B cell (primary cell): ENCODE results near the gene MC2R. TPM values are rescaled to one million over a fixed set of nuclear protein-coding genes. Genes with fewer than 3 reads are reported as not detected.

Experiments used
- ATAC-seq: fragments of 200-7000 bp; cut with Tn5 transposase; one replicate; pipeline ENCODE4 v1.10.0; 2021; ENCODE audit warnings: low read depth, mild to moderate bottlenecking, moderate number of reproducible peaks, moderate library complexity
- CTCF ChIA-PET: fragments of 350-600 bp; sonication (Branson Sonifier 250); formaldehyde crosslinking; loops from one replicate; lab custom pipeline; 2021; ENCODE audit warnings: antibody characterized with exemption, inconsistent platforms; lab: Charles Lee
- POLR2A ChIA-PET: fragments of 350-600 bp; sonication (Branson Sonifier 250); formaldehyde crosslinking; loops from one replicate; lab custom pipeline; 2021; ENCODE audit warnings: antibody characterized with exemption; lab: Charles Lee
- DNase-seq: peaks from one replicate; pipeline ENCODE4 v3.0.0; 2013
- H2AFZ ChIP-seq: 2 replicates; pipeline ENCODE4 v1.6.1; 2012; ENCODE audit warnings: mild to moderate bottlenecking, low read depth, low read length; ENCODE audit not compliant: insufficient read depth, poor library complexity, severe bottlenecking
- H3K27ac ChIP-seq, 2 donors: 1 replicate in 1 of 2; 2 replicates in 1 of 2; pipeline ENCODE4 v1.5.1; 2012 to 2013; ENCODE audit warnings: low read length in 2 of 2, mild to moderate bottlenecking in 2 of 2, moderate library complexity in 1 of 2
- H3K27me3 ChIP-seq, 4 experiments: fragments of 200-600 bp in 1 of 4; sonication (generic) in 1 of 4; replicated peaks in 1 of 4; 1 replicate in 2 of 4; 2 replicates in 2 of 4; pipeline versions ENCODE4 v1.6.1 to v1.7.0; 2013 to 2016; ENCODE audit warnings: low read length in 3 of 4, mild to moderate bottlenecking in 2 of 4, mixed read lengths in 1 of 4, moderate library complexity in 1 of 4; ENCODE audit not compliant: insufficient read depth in 4 of 4, control insufficient read depth in 3 of 4; ENCODE audit errors: control extremely low read depth in 1 of 4
- H3K36me3 ChIP-seq, 2 experiments: replicated peaks in 1 of 2; 1 replicate in 1 of 2; 2 replicates in 1 of 2; pipeline versions ENCODE4 v1.6.1 to v1.7.1; 2013; ENCODE audit warnings: low read length in 1 of 2; ENCODE audit not compliant: insufficient read depth in 2 of 2, control insufficient read depth in 1 of 2; ENCODE audit errors: control extremely low read depth in 1 of 2, extremely low read depth in 1 of 2
- H3K4me1 ChIP-seq, 2 donors: fragments of 200-600 bp in 1 of 2; sonication (generic) in 1 of 2; 1 replicate in 1 of 2; 2 replicates in 1 of 2; pipeline versions ENCODE4 v1.5.1 to v1.6.1; 2013 to 2017; ENCODE audit warnings: low read length in 2 of 2; ENCODE audit not compliant: control insufficient read depth in 2 of 2, insufficient read depth in 2 of 2
- H3K4me2 ChIP-seq: replicated peaks from 2 replicates; pipeline ENCODE3; 2012; ENCODE audit warnings: mild to moderate bottlenecking, low read depth, low read length; ENCODE audit not compliant: poor library complexity, severe bottlenecking
- H3K4me3 ChIP-seq, 5 experiments: fragments of 200-600 bp in 1 of 5; sonication (generic) in 1 of 5; 1 replicate in 3 of 5; 2 replicates in 2 of 5; pipeline versions ENCODE4 v1.5.1 to v1.7.0; 2011 to 2016; ENCODE audit warnings: low read length in 4 of 5, mild to moderate bottlenecking in 4 of 5, low read depth in 2 of 5, control low read depth in 1 of 5, moderate library complexity in 1 of 5; ENCODE audit not compliant: insufficient read depth in 1 of 5; ENCODE audit errors: control extremely low read depth in 1 of 5, extremely low read depth in 1 of 5
- H3K79me2 ChIP-seq: fragments of 200-600 bp; sonication (generic); one replicate; pipeline ENCODE4 v1.6.0; 2016; ENCODE audit warnings: low read length; ENCODE audit not compliant: control insufficient read depth, insufficient read depth
- H3K9ac ChIP-seq: fragments of 200-600 bp; sonication (generic); 2 replicates; pipeline ENCODE4 v1.6.1; 2017; ENCODE audit warnings: mild to moderate bottlenecking, low read length, moderate library complexity
- H3K9me3 ChIP-seq, 3 donors: one replicate each; pipeline versions ENCODE4 v1.6.1 to v1.7.1; 2013; ENCODE audit warnings: low read length in 2 of 3; ENCODE audit not compliant: control insufficient read depth in 2 of 3, insufficient read depth in 1 of 3; ENCODE audit errors: control extremely low read depth in 1 of 3
- H4K20me1 ChIP-seq: 2 replicates; pipeline ENCODE4 v1.6.0; 2012; ENCODE audit warnings: mild to moderate bottlenecking, low read length; ENCODE audit not compliant: insufficient read depth, control insufficient read depth, poor library complexity, severe bottlenecking
- H3K27ac Mint-ChIP-seq: one replicate; pipeline ENCODE4 v1.8.0; 2021; ENCODE audit warnings: mixed read lengths
- H3K27me3 Mint-ChIP-seq: one replicate; pipeline ENCODE4 v1.8.0; 2021; ENCODE audit warnings: mixed read lengths
- H3K4me1 Mint-ChIP-seq: one replicate; pipeline ENCODE4 v1.8.0; 2021; ENCODE audit warnings: mixed read lengths
- H3K4me3 Mint-ChIP-seq: one replicate; pipeline ENCODE4 v1.8.0; 2021; ENCODE audit warnings: mixed read lengths
- H3K9me3 Mint-ChIP-seq: one replicate; pipeline ENCODE4 v1.8.0; 2022; ENCODE audit warnings: mixed read lengths; ENCODE audit not compliant: insufficient read depth
- CTCF ChIP-seq: fragments of 200-600 bp; IDR thresholded peaks from one replicate; pipeline ENCODE4 v1.8.0; 2022; ENCODE audit warnings: antibody characterized with exemption, mild to moderate bottlenecking
- EZH2 ChIP-seq: IDR thresholded peaks from 2 replicates; pipeline ENCODE4 v1.6.1; 2012; ENCODE audit warnings: borderline replicate concordance, low read depth, mild to moderate bottlenecking, moderate library complexity, low read length; ENCODE audit not compliant: insufficient read depth, poor library complexity, severe bottlenecking
- WGBS: methylation state at CpG from one replicate; pipeline ENCODE4 v1.1.5; 2013; ENCODE audit warnings: missing lambda C conversion rate; ENCODE audit not compliant: insufficient coverage; 5-methylcytosine and 5-hydroxymethylcytosine counted together
- intact Hi-C: fragments of 100-400 bp; cut with micrococcal nuclease; formaldehyde crosslinking; loops from one replicate; pipeline ENCODE4 v1.10.0; 2022
- polyA plus RNA-seq: library from polyadenylated mRNA; depleted of rRNA; stranded (reverse); fragments of >200 nt; gene quantifications from 2 replicates; pipeline ENCODE4 v1.2.3, GENCODE V29; 2012
- total RNA-seq, 2 donors: library from RNA; stranded (reverse); fragments of 120-200 nt in 1 of 2; gene quantifications; 1 replicate in 1 of 2; 2 replicates in 1 of 2; pipeline versions ENCODE4 v1.2.3 to v1.2.4, GENCODE V29; 2013 to 2022

Gene MC2R
- total and polyA plus RNA-seq, 2 donors (not counting 1 experiment from before 2014, with no cell fraction given) = not detected

- CTCF ChIA-PET = no interaction called here
- H3K4me1 Mint-ChIP-seq = no peaks in the 10 kb centered on the region
- no peak overlapping the region for H3K4me3 Mint-ChIP-seq
- Histone ChIP-seq H3K79me2 (no peaks in the 10 kb centered on the region), H3K27me3 (peaks cover 0 to 7% (median 0%) of the 10 kb centered on the region in 4 experiments), H3K4me2 (no peak overlapping the region), H3K4me1 (no peaks in the 10 kb centered on the region), H4K20me1 (no peaks in the 10 kb centered on the region), H2AFZ (no peak overlapping the region), H3K27ac (no peak overlapping the region), H3K9me3 (peaks cover 0 to 2% (median 0%) of the 10 kb centered on the region in 3 donors), H3K9ac (no peak overlapping the region), H3K36me3 (no peaks in the 10 kb centered on the region), H3K4me3 (no peak overlapping the region)
- DNase-seq (no peak), ATAC-seq (no peak)
- H3K27ac Mint-ChIP-seq = no peak overlapping the region
- POLR2A ChIA-PET = no interaction called here
- no peaks in the 10 kb centered on the region for H3K9me3 Mint-ChIP-seq
- TF ChIP-seq CTCF (no peak), EZH2 (no peak)
- H3K27me3 Mint-ChIP-seq = peaks cover 10% of the 10 kb centered on the region
- intact Hi-C loops = no loop called here
- 81% methylated on average over 2 of the region's 4 CpGs for WGBS
These were observed 38.2 kb downstream of the MC2R start for GRCh38 chr18:13877157-13877556.

GRCh38 chr18:13874558-13874957 is 40.8 kb downstream of the MC2R start:
- no peak overlapping the region for H3K27ac ChIP-seq
- ChIA-PET CTCF (no interaction called here), POLR2A (no interaction called here)
- H3K9ac ChIP-seq = no peak overlapping the region
- intact Hi-C loops = no loop called here
- no peaks in the 10 kb centered on the region for H3K79me2 ChIP-seq
- Mint-ChIP-seq H3K9me3 (no peaks in the 10 kb centered on the region), H3K27me3 (peaks cover 13% of the 10 kb centered on the region), H3K4me3 (no peak overlapping the region), H3K27ac (no peak overlapping the region), H3K4me1 (no peaks in the 10 kb centered on the region)
- DNase-seq (no peak), ATAC-seq (no peak)
- no peaks in the 10 kb centered on the region for H3K4me1 ChIP-seq
- H3K27me3 ChIP-seq = peaks cover 0 to 17% (median 0%) of the 10 kb centered on the region in 4 experiments
- no CpG with 5 or more reads among the region's 4 CpGs for WGBS
- H3K36me3 ChIP-seq = no peaks in the 10 kb centered on the region
- no peaks in the 10 kb centered on the region for H3K9me3 ChIP-seq
- no peaks in the 10 kb centered on the region for H4K20me1 ChIP-seq
- no peak for TF ChIP-seq CTCF
- TF ChIP-seq EZH2 = no peak
- H2AFZ ChIP-seq = no peak overlapping the region
- no peak overlapping the region for H3K4me2 ChIP-seq
- H3K4me3 ChIP-seq = no peak overlapping the region
